ENCODE measurements around the gene DAPK1.

The DAPK1 gene

DNA sequence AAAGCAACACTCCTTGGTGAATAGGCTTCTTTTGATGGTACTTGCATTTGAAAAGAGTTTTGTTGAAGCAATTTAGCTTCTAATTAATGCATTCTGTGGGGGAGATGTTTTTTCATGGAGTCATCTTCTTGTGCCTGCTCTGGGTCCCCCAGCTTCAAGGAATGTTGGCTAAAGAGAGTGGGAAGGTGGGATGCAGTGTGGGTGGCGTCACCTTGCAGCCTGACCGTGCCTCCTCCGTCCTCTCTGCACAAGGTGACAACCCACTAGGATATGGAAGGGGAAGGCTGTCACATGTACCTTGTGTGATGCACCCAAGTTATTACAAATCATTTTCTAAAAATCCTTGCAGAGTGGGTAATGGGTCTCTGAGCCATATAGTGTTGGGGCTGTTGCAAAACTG, 70.7 kb downstream of the DAPK1 start:
- Histone ChIP-seq H3K79me2 (ENCODE audit: low read length) (no peaks in the 10 kb centered on the region), H3K4me3 (ENCODE audit: low read length) (no peak overlapping the region), H2AFZ (ENCODE audit: low read depth, low read length) (no peak overlapping the region), H3K9me3 (ENCODE audit: insufficient read depth, low read length) (no peaks in the 10 kb centered on the region), H3K9ac (ENCODE audit: low read length) (no peak overlapping the region), H3K4me2 (ENCODE audit: low read length) (no peak overlapping the region), H3K27ac (ENCODE audit: low read length) (no peak overlapping the region), H3K36me3 (replicated peaks; ENCODE audit: low read depth, low read length) (no peaks in the 10 kb centered on the region), H3K4me1 (ENCODE audit: low read length) (no peaks in the 10 kb centered on the region), H4K20me1 (ENCODE audit: insufficient read depth, low read length) (no peaks in the 10 kb centered on the region), H3K27me3 (ENCODE audit: low read depth, low read length) (no peaks in the 10 kb centered on the region)
- TF ChIP-seq, protein P1, sequence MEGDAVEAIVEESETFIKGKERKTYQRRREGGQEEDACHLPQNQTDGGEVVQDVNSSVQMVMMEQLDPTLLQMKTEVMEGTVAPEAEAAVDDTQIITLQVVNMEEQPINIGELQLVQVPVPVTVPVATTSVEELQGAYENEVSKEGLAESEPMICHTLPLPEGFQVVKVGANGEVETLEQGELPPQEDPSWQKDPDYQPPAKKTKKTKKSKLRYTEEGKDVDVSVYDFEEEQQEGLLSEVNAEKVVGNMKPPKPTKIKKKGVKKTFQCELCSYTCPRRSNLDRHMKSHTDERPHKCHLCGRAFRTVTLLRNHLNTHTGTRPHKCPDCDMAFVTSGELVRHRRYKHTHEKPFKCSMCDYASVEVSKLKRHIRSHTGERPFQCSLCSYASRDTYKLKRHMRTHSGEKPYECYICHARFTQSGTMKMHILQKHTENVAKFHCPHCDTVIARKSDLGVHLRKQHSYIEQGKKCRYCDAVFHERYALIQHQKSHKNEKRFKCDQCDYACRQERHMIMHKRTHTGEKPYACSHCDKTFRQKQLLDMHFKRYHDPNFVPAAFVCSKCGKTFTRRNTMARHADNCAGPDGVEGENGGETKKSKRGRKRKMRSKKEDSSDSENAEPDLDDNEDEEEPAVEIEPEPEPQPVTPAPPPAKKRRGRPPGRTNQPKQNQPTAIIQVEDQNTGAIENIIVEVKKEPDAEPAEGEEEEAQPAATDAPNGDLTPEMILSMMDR (IDR thresholded peaks at IDR 0.05; ENCODE audit: low read depth, low read length): no peak
- no peak for TF ChIP-seq EZH2phosphoT487 (IDR thresholded peaks at IDR 0.05; ENCODE audit: low read depth)

DNA sequence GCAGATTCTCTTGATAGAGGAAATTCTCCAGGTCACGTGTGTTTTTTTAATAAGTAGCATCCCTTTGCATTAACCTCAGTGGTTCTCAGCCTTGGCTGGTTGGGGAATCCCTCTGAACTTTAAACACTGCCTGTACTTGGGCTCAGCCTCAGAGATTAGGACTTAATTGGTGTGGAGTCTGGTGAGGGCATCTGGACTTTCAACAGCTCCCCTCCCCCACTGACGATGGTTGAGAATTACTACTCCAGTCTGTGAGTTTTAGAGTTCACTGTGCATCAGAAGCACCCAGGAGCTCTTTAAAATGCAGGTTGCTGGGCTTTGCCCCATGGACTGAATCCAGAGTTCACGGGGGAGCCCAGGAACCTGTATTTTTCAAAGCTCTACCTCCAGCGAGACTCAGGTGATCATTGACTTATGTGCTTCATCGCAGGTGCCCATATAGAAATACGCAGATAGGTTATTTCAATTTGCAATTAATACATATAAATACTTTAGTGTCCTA, 71.4 kb downstream of the DAPK1 start:
- Histone ChIP-seq H3K9me3 (ENCODE audit: insufficient read depth, low read length) (no peaks in the 10 kb centered on the region), H3K27ac (ENCODE audit: low read length) (no peak overlapping the region), H4K20me1 (ENCODE audit: insufficient read depth, low read length) (no peaks in the 10 kb centered on the region), H3K4me2 (ENCODE audit: low read length) (no peak overlapping the region), H2AFZ (ENCODE audit: low read depth, low read length) (no peak overlapping the region), H3K9ac (ENCODE audit: low read length) (no peak overlapping the region), H3K4me3 (ENCODE audit: low read length) (no peak overlapping the region), H3K4me1 (ENCODE audit: low read length) (no peaks in the 10 kb centered on the region), H3K36me3 (replicated peaks; ENCODE audit: low read depth, low read length) (no peaks in the 10 kb centered on the region), H3K79me2 (ENCODE audit: low read length) (no peaks in the 10 kb centered on the region), H3K27me3 (ENCODE audit: low read depth, low read length) (no peaks in the 10 kb centered on the region)
- TF ChIP-seq, protein P1 (IDR thresholded peaks at IDR 0.05; ENCODE audit: low read depth, low read length): no peak
- TF ChIP-seq EZH2phosphoT487 (IDR thresholded peaks at IDR 0.05; ENCODE audit: low read depth): no peak

DNA sequence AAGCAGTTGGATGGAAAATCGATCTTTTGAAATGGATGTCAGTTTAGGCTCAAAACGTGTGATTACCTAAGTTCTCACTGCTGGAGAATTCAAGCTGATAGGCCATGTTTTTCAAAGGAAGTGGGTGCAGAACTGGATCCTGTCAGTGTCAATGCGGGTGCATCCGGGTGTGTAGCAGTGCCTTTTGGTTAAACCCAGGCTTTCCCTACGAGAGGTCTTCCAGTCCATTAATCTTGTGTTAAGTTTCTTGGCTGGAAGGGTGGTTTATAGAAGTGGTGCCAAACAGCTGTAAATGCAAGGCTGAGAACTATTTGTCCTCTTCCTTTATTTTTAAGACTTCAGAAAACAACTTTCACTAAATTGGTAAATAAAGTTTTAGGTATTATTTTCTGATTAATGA, 71.9 kb downstream of the DAPK1 start:
- Histone ChIP-seq H3K4me1 (ENCODE audit: low read length) (no peaks in the 10 kb centered on the region), H3K4me3 (ENCODE audit: low read length) (no peak overlapping the region), H4K20me1 (ENCODE audit: insufficient read depth, low read length) (no peaks in the 10 kb centered on the region), H3K27me3 (ENCODE audit: low read depth, low read length) (no peaks in the 10 kb centered on the region), H2AFZ (ENCODE audit: low read depth, low read length) (no peak overlapping the region), H3K36me3 (replicated peaks; ENCODE audit: low read depth, low read length) (no peaks in the 10 kb centered on the region), H3K9ac (ENCODE audit: low read length) (no peak overlapping the region), H3K27ac (ENCODE audit: low read length) (no peak overlapping the region), H3K9me3 (ENCODE audit: insufficient read depth, low read length) (no peaks in the 10 kb centered on the region), H3K4me2 (ENCODE audit: low read length) (no peak overlapping the region), H3K79me2 (ENCODE audit: low read length) (no peaks in the 10 kb centered on the region)
- no peak for TF ChIP-seq EZH2phosphoT487 (IDR thresholded peaks at IDR 0.05; ENCODE audit: low read depth)
- TF ChIP-seq, protein P1 (IDR thresholded peaks at IDR 0.05; ENCODE audit: low read depth, low read length): no peak

GRCh38 chr9:87570000-87570908, 72.6 kb downstream of the DAPK1 start:
- Histone ChIP-seq H2AFZ (ENCODE audit: low read depth, low read length) (no peak overlapping the region), H3K79me2 (ENCODE audit: low read length) (no peaks in the 10 kb centered on the region), H3K9me3 (ENCODE audit: insufficient read depth, low read length) (no peaks in the 10 kb centered on the region), H3K4me2 (ENCODE audit: low read length) (no peak overlapping the region), H3K4me1 (ENCODE audit: low read length) (no peaks in the 10 kb centered on the region), H3K27ac (ENCODE audit: low read length) (no peak overlapping the region), H3K4me3 (ENCODE audit: low read length) (no peak overlapping the region), H4K20me1 (ENCODE audit: insufficient read depth, low read length) (no peaks in the 10 kb centered on the region), H3K9ac (ENCODE audit: low read length) (no peak overlapping the region), H3K27me3 (ENCODE audit: low read depth, low read length) (no peaks in the 10 kb centered on the region), H3K36me3 (replicated peaks; ENCODE audit: low read depth, low read length) (no peaks in the 10 kb centered on the region)
- TF ChIP-seq, protein P1 (IDR thresholded peaks at IDR 0.05; ENCODE audit: low read depth, low read length): no peak
- no peak for TF ChIP-seq EZH2phosphoT487 (IDR thresholded peaks at IDR 0.05; ENCODE audit: low read depth)
